Activated T-cell treated with anti-CD3 and anti-CD28 coated beads, Interleukin-2, amount 50 U/mL, for 1 hour (primary cell): ENCODE measurements around the gene SULF2.

Experiments
- DNase-seq: peaks from one replicate; pipeline ENCODE4 v3.0.0-alpha.2; 2020

SULF2 gene

GRCh38 chr20:47783828-47784598, 1.3 kb downstream of the SULF2 start:
- DNase-seq = no peak

GRCh38 chr20:47782920-47783552, 2.2 kb downstream of the SULF2 start:
- DNase-seq = no peak

GRCh38 chr20:47782076-47782475, 3.2 kb downstream of the SULF2 start:
- no peak for DNase-seq

GRCh38 chr20:47781632-47782031, 3.6 kb downstream of the SULF2 start:
- DNase-seq = no peak

- no peak for DNase-seq
These were observed 4.4 kb downstream of the SULF2 start for GRCh38 chr20:47780720-47781389.

- DNase-seq = no peak
These were observed 6.6 kb downstream of the SULF2 start for GRCh38 chr20:47778398-47779354.

GRCh38 chr20:47777220-47777619, 8.1 kb downstream of the SULF2 start:
- DNase-seq = no peak

GRCh38 chr20:47776639-47777038, 8.6 kb downstream of the SULF2 start:
- no peak for DNase-seq

GRCh38 chr20:47775841-47776240, 9.4 kb downstream of the SULF2 start:
- DNase-seq = no peak

GRCh38 chr20:47775039-47775438, 10.2 kb downstream of the SULF2 start:
- no peak for DNase-seq

GRCh38 chr20:47774131-47774777, 11.0 kb downstream of the SULF2 start:
- no peak for DNase-seq

- DNase-seq = no peak
These were observed 11.9 kb downstream of the SULF2 start for GRCh38 chr20:47773371-47773786.

- no peak for DNase-seq
These were observed 14.3 kb downstream of the SULF2 start for GRCh38 chr20:47770935-47771334.

- no peak for DNase-seq
These were observed 17.1 kb downstream of the SULF2 start for GRCh38 chr20:47768016-47768824.

GRCh38 chr20:47765691-47766594, 19.3 kb downstream of the SULF2 start:
- no peak for DNase-seq

GRCh38 chr20:47765271-47765670, 20.0 kb downstream of the SULF2 start:
- no peak for DNase-seq

GRCh38 chr20:47764154-47764733, 21.0 kb downstream of the SULF2 start:
- DNase-seq = no peak

- no peak for DNase-seq
These were observed 22.5 kb downstream of the SULF2 start for GRCh38 chr20:47762699-47763268.

GRCh38 chr20:47761482-47762047, 23.7 kb downstream of the SULF2 start:
- no peak for DNase-seq
